Tibial nerve (tissue), 3 donors: ENCODE results near the gene FRMD4B.

Experiments used
- POLR2A ChIP-seq, 2 donors: fragments of 450-650 bp; IDR thresholded peaks; one replicate each; pipeline ENCODE4 v1.6.1; 2017; ENCODE audit warnings: antibody characterized with exemption in 2 of 2, mild to moderate bottlenecking in 2 of 2, moderate library complexity in 2 of 2
- TF ChIP-seq, protein P1 (sequence below), 5 experiments: fragments of 200-600 bp in 3 of 5; fragments of 450-650 bp in 2 of 5; sonication (generic) in 3 of 5; IDR thresholded peaks; one replicate each; pipeline ENCODE4 v1.5.1; 2016 to 2019; ENCODE audit warnings: antibody characterized with exemption in 5 of 5, mild to moderate bottlenecking in 3 of 5, moderate library complexity in 2 of 5

DNA sequence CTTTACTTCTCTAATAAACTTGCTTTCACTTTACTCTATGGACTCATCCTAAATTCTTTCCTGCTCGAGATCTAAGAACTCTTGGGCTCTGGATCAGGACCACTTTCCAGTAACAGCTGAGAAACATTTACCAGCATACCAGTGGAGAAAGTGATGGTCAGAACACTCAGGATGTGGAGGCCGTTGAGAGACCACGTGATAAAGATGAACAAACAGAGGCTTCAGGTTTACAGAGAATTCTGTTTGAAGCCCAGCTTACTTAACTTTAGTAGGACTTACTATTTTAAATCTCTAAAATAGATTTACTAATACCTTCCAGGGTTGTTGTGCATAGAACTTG is 57.0 kb downstream of the FRMD4B start:
- TF ChIP-seq, protein P1, sequence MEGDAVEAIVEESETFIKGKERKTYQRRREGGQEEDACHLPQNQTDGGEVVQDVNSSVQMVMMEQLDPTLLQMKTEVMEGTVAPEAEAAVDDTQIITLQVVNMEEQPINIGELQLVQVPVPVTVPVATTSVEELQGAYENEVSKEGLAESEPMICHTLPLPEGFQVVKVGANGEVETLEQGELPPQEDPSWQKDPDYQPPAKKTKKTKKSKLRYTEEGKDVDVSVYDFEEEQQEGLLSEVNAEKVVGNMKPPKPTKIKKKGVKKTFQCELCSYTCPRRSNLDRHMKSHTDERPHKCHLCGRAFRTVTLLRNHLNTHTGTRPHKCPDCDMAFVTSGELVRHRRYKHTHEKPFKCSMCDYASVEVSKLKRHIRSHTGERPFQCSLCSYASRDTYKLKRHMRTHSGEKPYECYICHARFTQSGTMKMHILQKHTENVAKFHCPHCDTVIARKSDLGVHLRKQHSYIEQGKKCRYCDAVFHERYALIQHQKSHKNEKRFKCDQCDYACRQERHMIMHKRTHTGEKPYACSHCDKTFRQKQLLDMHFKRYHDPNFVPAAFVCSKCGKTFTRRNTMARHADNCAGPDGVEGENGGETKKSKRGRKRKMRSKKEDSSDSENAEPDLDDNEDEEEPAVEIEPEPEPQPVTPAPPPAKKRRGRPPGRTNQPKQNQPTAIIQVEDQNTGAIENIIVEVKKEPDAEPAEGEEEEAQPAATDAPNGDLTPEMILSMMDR (IDR thresholded peaks at IDR 0.05), result no peak
- TF ChIP-seq POLR2A (IDR thresholded peaks at IDR 0.05), result no peak
